ENCODE measurements around the gene SPINK8.
A peak's percentile ranks its signal among the peaks of the same experiment; 100 is the strongest.

The SPINK8 gene

GRCh38 chr3:48318713-48319468 lies 14.6 kb downstream of the SPINK8 start:
- H3K4me3 ChIP-seq (ENCODE audit: low read depth, low read length): no peak overlapping the region
- no peak for TF ChIP-seq CTCF (conservative IDR thresholded peaks at IDR 0.05; ENCODE audit: low read depth, low read length)
- DNase-seq (ENCODE audit: low read depth): no peak

DNA sequence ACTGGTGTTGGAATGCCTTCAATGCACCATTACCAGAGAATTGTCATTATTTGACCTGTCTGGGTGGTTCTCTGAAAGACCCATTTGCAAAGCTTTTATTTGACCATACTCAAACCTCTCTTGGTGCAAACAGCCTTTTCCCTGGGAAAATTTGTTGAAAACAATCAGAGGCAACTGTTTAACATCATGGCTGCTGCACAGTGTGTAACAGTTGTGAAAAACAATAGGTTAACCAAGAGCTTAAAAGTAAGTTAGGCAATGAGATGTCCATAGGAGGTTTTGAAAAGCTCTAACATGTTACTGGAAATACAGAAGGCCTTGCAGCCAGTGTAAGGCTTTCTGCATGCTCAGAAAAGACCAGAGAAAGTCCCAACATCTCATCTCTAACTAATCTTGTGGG lies 18.9 kb downstream of the SPINK8 start:
- no peak for DNase-seq (ENCODE audit: low read depth)
- no peak overlapping the region for H3K4me3 ChIP-seq (ENCODE audit: low read depth, low read length)
- no peak for TF ChIP-seq CTCF (conservative IDR thresholded peaks at IDR 0.05; ENCODE audit: low read depth, low read length)

DNA sequence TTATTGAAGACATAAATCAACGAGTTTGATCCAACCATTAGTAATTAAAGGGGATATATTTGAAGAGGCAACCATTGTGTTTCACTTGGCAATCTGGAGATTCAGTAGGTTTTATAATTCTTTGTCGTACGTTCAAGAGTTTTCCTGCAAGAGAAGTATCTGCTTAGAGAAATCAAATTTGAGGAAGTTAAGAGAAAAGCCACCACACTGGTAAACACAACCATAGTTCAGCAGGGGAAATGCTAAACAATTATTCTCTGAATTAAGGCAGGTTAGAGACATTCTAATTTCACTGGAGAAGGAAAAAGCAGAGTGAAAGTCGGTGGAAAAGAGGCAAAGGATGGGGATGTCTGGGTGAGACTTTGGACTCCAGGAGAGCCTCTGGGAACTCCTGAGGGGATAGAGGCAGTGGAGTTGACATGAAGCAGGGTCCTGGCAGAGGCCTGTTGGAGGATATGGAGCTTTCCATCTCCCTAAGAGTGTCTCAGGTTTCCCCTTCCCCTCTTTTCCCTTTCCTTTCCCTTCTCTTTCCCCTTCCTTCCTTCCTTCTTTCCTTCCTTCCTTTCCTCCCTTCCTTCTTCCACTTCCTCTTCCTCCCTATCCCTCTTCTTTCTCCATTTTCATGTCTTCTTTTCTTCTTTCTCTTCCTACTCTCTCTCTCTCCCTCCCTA lies 26.5 kb downstream of the SPINK8 start:
- no peak for TF ChIP-seq CTCF (conservative IDR thresholded peaks at IDR 0.05; ENCODE audit: low read depth, low read length)
- DNase-seq (ENCODE audit: low read depth): no peak
- H3K4me3 ChIP-seq (ENCODE audit: low read depth, low read length): no peak overlapping the region

GRCh38 chr3:48306290-48306689 lies 27.2 kb downstream of the SPINK8 start:
- TF ChIP-seq CTCF (conservative IDR thresholded peaks at IDR 0.05; ENCODE audit: low read depth, low read length): no peak
- H3K4me3 ChIP-seq (ENCODE audit: low read depth, low read length): no peak overlapping the region
- no peak for DNase-seq (ENCODE audit: low read depth)

- TF ChIP-seq CTCF (conservative IDR thresholded peaks at IDR 0.05; ENCODE audit: low read depth, low read length): no peak
- H3K4me3 ChIP-seq (ENCODE audit: low read depth, low read length): no peak overlapping the region
- DNase-seq (ENCODE audit: low read depth): no peak
Observed at GRCh38 chr3:48305396-48305795, 28.1 kb downstream of the SPINK8 start.

DNA sequence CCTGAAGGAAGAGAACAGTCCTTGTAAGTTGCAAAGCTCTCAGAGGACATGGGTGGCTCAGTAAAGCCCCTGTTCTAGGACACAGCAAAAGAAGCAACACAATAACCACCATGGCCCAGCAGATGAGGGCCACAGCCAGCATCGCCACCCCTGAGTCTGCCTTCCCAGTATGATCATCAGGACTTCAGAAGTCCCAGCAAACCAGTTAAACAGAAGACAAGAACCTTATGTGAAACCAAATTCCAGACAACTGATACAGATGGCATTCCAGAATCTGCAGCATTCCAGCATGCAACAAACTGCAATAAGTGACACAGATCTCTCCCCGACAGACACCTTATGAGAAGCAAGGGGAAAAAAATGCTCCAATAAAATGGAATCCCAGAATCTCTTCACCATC lies 30.4 kb downstream of the SPINK8 start:
- no peak for TF ChIP-seq CTCF (conservative IDR thresholded peaks at IDR 0.05; ENCODE audit: low read depth, low read length)
- DNase-seq (ENCODE audit: low read depth): no peak
- H3K4me3 ChIP-seq (ENCODE audit: low read depth, low read length): no peak overlapping the region

DNA sequence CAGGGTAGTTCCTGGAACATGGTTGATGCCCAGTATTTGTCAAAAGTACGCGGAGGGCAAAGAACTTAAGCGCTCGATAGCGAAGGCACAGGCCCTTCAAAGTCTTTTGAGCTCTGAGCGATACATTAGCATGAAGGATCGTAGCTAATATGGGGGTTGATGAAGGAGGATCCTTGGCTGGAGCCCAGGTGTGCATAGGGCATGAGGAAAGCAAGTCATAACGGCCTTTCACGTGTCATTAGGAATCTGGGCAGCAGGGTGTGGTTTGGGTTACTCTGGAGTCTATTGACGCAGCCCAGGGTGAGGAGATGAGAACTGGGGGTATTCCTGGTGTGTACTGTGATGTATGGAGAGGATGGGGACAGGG lies 31.7 kb downstream of the SPINK8 start:
- peak; percentile 42 for DNase-seq (ENCODE audit: low read depth)
- H3K4me3 ChIP-seq (ENCODE audit: low read depth, low read length): peak overlapping the region; percentile 89
- no peak for TF ChIP-seq CTCF (conservative IDR thresholded peaks at IDR 0.05; ENCODE audit: low read depth, low read length)

All from choroid plexus epithelial cell (primary cell).